ENCODE data around the gene SASH1.

The SASH1 gene

GRCh38 chr6:148596891-148597455 lies 254.3 kb downstream of the SASH1 start:
- no peak for DNase-seq (ENCODE audit: extremely low spot score)
- CTCF ChIA-PET = no interaction called here
- POLR2A ChIA-PET = no interaction called here
- no peak for TF ChIP-seq ZNF384 (IDR thresholded peaks at IDR 0.05)
- TF ChIP-seq SP1 (IDR thresholded peaks at IDR 0.05) = no peak
- TF ChIP-seq FOXK2 (IDR thresholded peaks at IDR 0.05) = no peak
- no peak for TF ChIP-seq FOXM1 (IDR thresholded peaks at IDR 0.05; ENCODE audit: borderline replicate concordance)
- no peak for TF ChIP-seq PKNOX1 (IDR thresholded peaks at IDR 0.05)
- TF ChIP-seq NFRKB (IDR thresholded peaks at IDR 0.05) = no peak
- no peak for TF ChIP-seq SUZ12 (IDR thresholded peaks at IDR 0.05)
- TF ChIP-seq FOXA1 (IDR thresholded peaks at IDR 0.05) = no peak
- no peak for TF ChIP-seq BHLHE40 (IDR thresholded peaks at IDR 0.05; ENCODE audit: borderline replicate concordance)
- no peak for TF ChIP-seq HDGF (IDR thresholded peaks at IDR 0.05; ENCODE audit: borderline replicate concordance)
- no peak for TF ChIP-seq ELF4 (IDR thresholded peaks at IDR 0.05)
- no peak for TF ChIP-seq TARDBP (IDR thresholded peaks at IDR 0.05)
- TF ChIP-seq ARNT (IDR thresholded peaks at IDR 0.05) = no peak
- no peak for TF ChIP-seq LEF1 (IDR thresholded peaks at IDR 0.05; ENCODE audit: borderline replicate concordance)
- no peak for TF ChIP-seq CTBP1 (IDR thresholded peaks at IDR 0.05; ENCODE audit: borderline replicate concordance)
- no peak for TF ChIP-seq L3MBTL2 (conservative IDR thresholded peaks at IDR 0.05)

- TF ChIP-seq SUZ12 (IDR thresholded peaks at IDR 0.05) (no peak), NFRKB (IDR thresholded peaks at IDR 0.05) (no peak), SP1 (IDR thresholded peaks at IDR 0.05) (no peak), FOXK2 (IDR thresholded peaks at IDR 0.05) (no peak), ZNF384 (IDR thresholded peaks at IDR 0.05) (no peak), PKNOX1 (IDR thresholded peaks at IDR 0.05) (no peak)
- POLR2A ChIA-PET = no interaction called here
- CTCF ChIA-PET = no interaction called here
- no peak for DNase-seq (ENCODE audit: extremely low spot score)
Observed at GRCh38 chr6:148598724-148599123, 256.1 kb downstream of the SASH1 start.

- CTCF ChIA-PET = no interaction called here
- POLR2A ChIA-PET = no interaction called here
- DNase-seq (ENCODE audit: extremely low spot score) = no peak
- TF ChIP-seq L3MBTL2 (conservative IDR thresholded peaks at IDR 0.05) = no peak
- TF ChIP-seq ZNF384 (IDR thresholded peaks at IDR 0.05) = no peak
- no peak for TF ChIP-seq HDGF (IDR thresholded peaks at IDR 0.05; ENCODE audit: borderline replicate concordance)
- TF ChIP-seq ARNT (IDR thresholded peaks at IDR 0.05) = no peak
- TF ChIP-seq NFRKB (IDR thresholded peaks at IDR 0.05) = no peak
- TF ChIP-seq SUZ12 (IDR thresholded peaks at IDR 0.05) = no peak
- no peak for TF ChIP-seq BHLHE40 (IDR thresholded peaks at IDR 0.05; ENCODE audit: borderline replicate concordance)
- no peak for TF ChIP-seq SP1 (IDR thresholded peaks at IDR 0.05)
- no peak for TF ChIP-seq PKNOX1 (IDR thresholded peaks at IDR 0.05)
- TF ChIP-seq FOXA1 (IDR thresholded peaks at IDR 0.05) = no peak
- TF ChIP-seq ELF4 (IDR thresholded peaks at IDR 0.05) = no peak
- no peak for TF ChIP-seq FOXK2 (IDR thresholded peaks at IDR 0.05)
- no peak for TF ChIP-seq CTBP1 (IDR thresholded peaks at IDR 0.05; ENCODE audit: borderline replicate concordance)
- no peak for TF ChIP-seq FOXM1 (IDR thresholded peaks at IDR 0.05; ENCODE audit: borderline replicate concordance)
- no peak for TF ChIP-seq LEF1 (IDR thresholded peaks at IDR 0.05; ENCODE audit: borderline replicate concordance)
Observed at GRCh38 chr6:148599967-148600426, 257.4 kb downstream of the SASH1 start.
